GM12892 (cell line): ENCODE measurements around the gene REXO5.

Source experiments
- POLR2A ChIP-seq: IDR thresholded peaks from 2 replicates; pipeline ENCODE4 v1.6.1; 2011; ENCODE audit warnings: low read depth, low read length, control low read depth
- TAF1 ChIP-seq: IDR thresholded peaks from 2 replicates; pipeline ENCODE4 v1.6.1; 2011; ENCODE audit warnings: low read depth, mild to moderate bottlenecking, control low read depth, low read length, borderline replicate concordance

DNA sequence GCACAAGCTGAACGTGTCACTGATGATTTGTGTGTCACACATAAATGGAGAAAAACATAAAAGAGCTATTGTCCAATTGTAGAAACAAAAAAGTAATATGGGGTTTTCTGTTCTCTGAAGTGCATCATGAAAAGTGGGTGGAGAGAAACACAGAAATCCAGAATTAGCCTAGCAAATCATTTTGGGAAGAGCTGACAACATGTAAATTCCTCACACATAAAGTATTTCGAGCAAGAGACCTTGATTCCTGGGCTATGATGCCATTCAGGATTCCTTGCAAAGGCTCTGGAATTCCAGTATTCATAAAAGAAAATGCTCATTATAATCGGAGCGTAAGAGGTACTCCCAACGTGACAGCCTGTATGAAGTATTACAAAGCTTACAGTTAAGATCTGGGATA, 92.7 kb downstream of the REXO5 start:
- no peak for TF ChIP-seq TAF1
- TF ChIP-seq POLR2A: no peak
